Mucosa of stomach (tissue), 1 donor: Measurements from ENCODE around the gene CSTF1.

ENCODE experiments used
- H3K27me3 ChIP-seq: one replicate; pipeline ENCODE4 v1.7.0; 2013; ENCODE audit warnings: mild to moderate bottlenecking, low read length; ENCODE audit not compliant: control insufficient read depth, insufficient read depth
- H3K36me3 ChIP-seq: one replicate; pipeline ENCODE4 v1.7.0; 2013; ENCODE audit warnings: low read length; ENCODE audit not compliant: control insufficient read depth, insufficient read depth
- H3K4me1 ChIP-seq: one replicate; pipeline ENCODE4 v1.7.0; 2013; ENCODE audit warnings: mild to moderate bottlenecking, low read length; ENCODE audit not compliant: control insufficient read depth, insufficient read depth
- H3K4me3 ChIP-seq: one replicate; pipeline ENCODE4 v1.7.0; 2013; ENCODE audit warnings: low read length
- H3K9ac ChIP-seq: one replicate; pipeline ENCODE4 v1.7.0; 2013; ENCODE audit warnings: mild to moderate bottlenecking, low read length, moderate library complexity
- H3K9me3 ChIP-seq: one replicate; pipeline ENCODE4 v1.7.0; 2013; ENCODE audit warnings: mild to moderate bottlenecking, low read length, moderate library complexity; ENCODE audit not compliant: control insufficient read depth
- donor health status: Pancreatic carcinoma.

CSTF1 gene

GRCh38 chr20:56437196-56437960, 44.9 kb downstream of the CSTF1 start:
- Histone ChIP-seq H3K27me3 (no peaks in the 10 kb centered on the region), H3K4me1 (no peaks in the 10 kb centered on the region), H3K4me3 (no peak overlapping the region), H3K36me3 (no peaks in the 10 kb centered on the region), H3K9ac (no peak overlapping the region), H3K9me3 (no peaks in the 10 kb centered on the region)

GRCh38 chr20:56438284-56438683, 45.8 kb downstream of the CSTF1 start:
- Histone ChIP-seq H3K9me3 (no peaks in the 10 kb centered on the region), H3K9ac (no peak overlapping the region), H3K27me3 (no peaks in the 10 kb centered on the region), H3K36me3 (no peaks in the 10 kb centered on the region), H3K4me3 (no peak overlapping the region), H3K4me1 (no peaks in the 10 kb centered on the region)

GRCh38 chr20:56439771-56440291, 47.4 kb downstream of the CSTF1 start:
- Histone ChIP-seq H3K36me3 (no peaks in the 10 kb centered on the region), H3K9ac (no peak overlapping the region), H3K9me3 (no peaks in the 10 kb centered on the region), H3K27me3 (no peaks in the 10 kb centered on the region), H3K4me3 (no peak overlapping the region), H3K4me1 (no peaks in the 10 kb centered on the region)

- Histone ChIP-seq H3K27me3 (no peaks in the 10 kb centered on the region), H3K36me3 (no peaks in the 10 kb centered on the region), H3K9me3 (no peaks in the 10 kb centered on the region), H3K4me3 (no peak overlapping the region), H3K9ac (no peak overlapping the region), H3K4me1 (no peaks in the 10 kb centered on the region)
These were observed 48.0 kb downstream of the CSTF1 start for GRCh38 chr20:56440346-56441007.

GRCh38 chr20:56442389-56443365, 50.2 kb downstream of the CSTF1 start:
- no peak overlapping the region for H3K4me3 ChIP-seq
- no peaks in the 10 kb centered on the region for H3K4me1 ChIP-seq
- no peaks in the 10 kb centered on the region for H3K9me3 ChIP-seq
- no peaks in the 10 kb centered on the region for H3K27me3 ChIP-seq
- H3K36me3 ChIP-seq: no peaks in the 10 kb centered on the region
- H3K9ac ChIP-seq: no peak overlapping the region

- no peak overlapping the region for H3K4me3 ChIP-seq
- no peaks in the 10 kb centered on the region for H3K36me3 ChIP-seq
- H3K4me1 ChIP-seq: no peaks in the 10 kb centered on the region
- H3K27me3 ChIP-seq: no peaks in the 10 kb centered on the region
- H3K9ac ChIP-seq: no peak overlapping the region
- H3K9me3 ChIP-seq: no peaks in the 10 kb centered on the region
These were observed 51.5 kb downstream of the CSTF1 start for GRCh38 chr20:56443654-56444540.

- Histone ChIP-seq H3K9ac (no peak overlapping the region), H3K27me3 (no peaks in the 10 kb centered on the region), H3K4me3 (no peak overlapping the region), H3K4me1 (no peaks in the 10 kb centered on the region), H3K9me3 (no peaks in the 10 kb centered on the region), H3K36me3 (no peaks in the 10 kb centered on the region)
These were observed 52.7 kb downstream of the CSTF1 start for GRCh38 chr20:56445130-56445529.

- H3K4me1 ChIP-seq: no peaks in the 10 kb centered on the region
- no peaks in the 10 kb centered on the region for H3K9me3 ChIP-seq
- H3K4me3 ChIP-seq: no peak overlapping the region
- no peaks in the 10 kb centered on the region for H3K36me3 ChIP-seq
- no peak overlapping the region for H3K9ac ChIP-seq
- H3K27me3 ChIP-seq: no peaks in the 10 kb centered on the region
These were observed 53.1 kb downstream of the CSTF1 start for GRCh38 chr20:56445540-56445939.

- no peaks in the 10 kb centered on the region for H3K4me1 ChIP-seq
- H3K27me3 ChIP-seq: no peaks in the 10 kb centered on the region
- no peaks in the 10 kb centered on the region for H3K36me3 ChIP-seq
- H3K4me3 ChIP-seq: no peak overlapping the region
- no peaks in the 10 kb centered on the region for H3K9me3 ChIP-seq
- no peak overlapping the region for H3K9ac ChIP-seq
These were observed 54.8 kb downstream of the CSTF1 start for GRCh38 chr20:56447227-56447626.

GRCh38 chr20:56449459-56449858, 57.0 kb downstream of the CSTF1 start:
- no peaks in the 10 kb centered on the region for H3K27me3 ChIP-seq
- H3K9ac ChIP-seq: no peak overlapping the region
- H3K4me1 ChIP-seq: no peaks in the 10 kb centered on the region
- no peaks in the 10 kb centered on the region for H3K36me3 ChIP-seq
- no peaks in the 10 kb centered on the region for H3K9me3 ChIP-seq
- H3K4me3 ChIP-seq: no peak overlapping the region

GRCh38 chr20:56451056-56451765, 58.8 kb downstream of the CSTF1 start:
- no peak overlapping the region for H3K9ac ChIP-seq
- H3K9me3 ChIP-seq: no peaks in the 10 kb centered on the region
- no peaks in the 10 kb centered on the region for H3K36me3 ChIP-seq
- no peak overlapping the region for H3K4me3 ChIP-seq
- no peaks in the 10 kb centered on the region for H3K4me1 ChIP-seq
- no peaks in the 10 kb centered on the region for H3K27me3 ChIP-seq
